ACC112 (cell line): ENCODE results near the gene TMIGD3.
A peak's percentile ranks its signal among the peaks of the same experiment; 100 is the strongest.

Experiments
- H2AFZ ChIP-seq: fragments of 200-600 bp; sonication (generic); one replicate; pipeline ENCODE4 v1.6.0; 2017; ENCODE audit warnings: antibody characterized with exemption, low read length; ENCODE audit not compliant: unreplicated experiment
- H3K27ac ChIP-seq: fragments of 200-600 bp; sonication (generic); 2 replicates; pipeline ENCODE4 v1.5.1; 2014; ENCODE audit warnings: low read depth, mild to moderate bottlenecking, antibody characterized with exemption, low read length, moderate library complexity
- H3K27me3 ChIP-seq: fragments of 200-600 bp; sonication (generic); 2 replicates; pipeline ENCODE4 v1.6.1; 2014; ENCODE audit warnings: mild to moderate bottlenecking, antibody characterized with exemption, low read length, moderate library complexity, mixed read lengths; ENCODE audit not compliant: insufficient read depth
- H3K36me3 ChIP-seq: fragments of 200-600 bp; sonication (generic); 2 replicates; pipeline ENCODE4 v1.6.1; 2016; ENCODE audit warnings: mild to moderate bottlenecking, antibody characterized with exemption, low read length, moderate library complexity, mixed read lengths; ENCODE audit not compliant: insufficient read depth
- H3K4me1 ChIP-seq: fragments of 200-600 bp; sonication (generic); one replicate; pipeline ENCODE4 v1.6.1; 2016; ENCODE audit warnings: low read length, mixed read lengths; ENCODE audit not compliant: insufficient read depth, unreplicated experiment, control insufficient read depth
- H3K4me3 ChIP-seq: fragments of 200-600 bp; sonication (generic); 2 replicates; pipeline ENCODE4 v1.5.1; 2014; ENCODE audit warnings: mild to moderate bottlenecking, low read depth, low read length
- H3K79me2 ChIP-seq: fragments of 200-600 bp; sonication (generic); one replicate; pipeline ENCODE4 v1.6.0; 2016; ENCODE audit warnings: low read length; ENCODE audit not compliant: control insufficient read depth, unreplicated experiment, insufficient read depth

TMIGD3 gene

GRCh38 chr1:111448482-111448917 lies 54.9 kb downstream of the TMIGD3 start:
- H2AFZ ChIP-seq, result peak overlapping the region; percentile 80
- peaks cover 70% of the 10 kb centered on the region for H3K79me2 ChIP-seq

GRCh38 chr1:111446967-111447892 lies 56.2 kb downstream of the TMIGD3 start:
- Histone ChIP-seq H3K27me3 (no peaks in the 10 kb centered on the region), H2AFZ (no peak overlapping the region), H3K27ac (no peak overlapping the region), H3K4me3 (peak overlapping the region; percentile 96), H3K79me2 (peaks cover 58% of the 10 kb centered on the region), H3K4me1 (peaks cover 29% of the 10 kb centered on the region), H3K36me3 (peaks cover 25% of the 10 kb centered on the region)

More at GRCh38 chr1:111448482-111448917, 54.9 kb downstream of the TMIGD3 start:
- peaks cover 29% of the 10 kb centered on the region for H3K4me1 ChIP-seq
- peaks cover 19% of the 10 kb centered on the region for H3K36me3 ChIP-seq
- H3K27ac ChIP-seq, result no peak overlapping the region
- peak overlapping the region; percentile 96 for H3K4me3 ChIP-seq
- no peaks in the 10 kb centered on the region for H3K27me3 ChIP-seq

- no peak overlapping the region for H2AFZ ChIP-seq
- H3K36me3 ChIP-seq, result peaks cover 27% of the 10 kb centered on the region
- no peak overlapping the region for H3K27ac ChIP-seq
- peaks cover 56% of the 10 kb centered on the region for H3K79me2 ChIP-seq
- H3K4me3 ChIP-seq, result no peak overlapping the region; the same call in 1 of the 2 replicates
- H3K27me3 ChIP-seq, result no peaks in the 10 kb centered on the region
- peaks cover 29% of the 10 kb centered on the region for H3K4me1 ChIP-seq
Measured at GRCh38 chr1:111446546-111446945, 56.9 kb downstream of the TMIGD3 start.

- Histone ChIP-seq H3K27ac (no peak overlapping the region), H3K4me3 (no peak overlapping the region), H2AFZ (no peak overlapping the region), H3K36me3 (peaks cover 24% of the 10 kb centered on the region), H3K4me1 (peaks cover 16% of the 10 kb centered on the region), H3K79me2 (peaks cover 33% of the 10 kb centered on the region), H3K27me3 (no peaks in the 10 kb centered on the region)
Measured at GRCh38 chr1:111444031-111444430, 59.4 kb downstream of the TMIGD3 start.

GRCh38 chr1:111442457-111442856 lies 61.0 kb downstream of the TMIGD3 start:
- Histone ChIP-seq H3K79me2 (peaks cover 19% of the 10 kb centered on the region), H3K36me3 (peaks cover 33% of the 10 kb centered on the region), H3K4me1 (peaks cover 11% of the 10 kb centered on the region), H3K4me3 (no peak overlapping the region), H3K27ac (no peak overlapping the region), H2AFZ (no peak overlapping the region), H3K27me3 (no peaks in the 10 kb centered on the region)

- H2AFZ ChIP-seq, result no peak overlapping the region
- no peak overlapping the region for H3K27ac ChIP-seq
- no peak overlapping the region for H3K4me3 ChIP-seq
- peaks cover 12% of the 10 kb centered on the region for H3K79me2 ChIP-seq
- H3K36me3 ChIP-seq, result peaks cover 28% of the 10 kb centered on the region
- H3K4me1 ChIP-seq, result peaks cover 10% of the 10 kb centered on the region
- no peaks in the 10 kb centered on the region for H3K27me3 ChIP-seq
Measured at GRCh38 chr1:111441573-111442192, 61.8 kb downstream of the TMIGD3 start.

GRCh38 chr1:111439461-111440351 lies 63.7 kb downstream of the TMIGD3 start:
- Histone ChIP-seq H3K27ac (no peak overlapping the region), H3K36me3 (peaks cover 23% of the 10 kb centered on the region)

GRCh38 chr1:111436726-111437125 lies 66.7 kb downstream of the TMIGD3 start:
- H3K79me2 ChIP-seq, result no peaks in the 10 kb centered on the region
- peaks cover 5% of the 10 kb centered on the region for H3K4me1 ChIP-seq
- H3K27ac ChIP-seq, result no peak overlapping the region
- H3K27me3 ChIP-seq, result no peaks in the 10 kb centered on the region
- H3K36me3 ChIP-seq, result peaks cover 12% of the 10 kb centered on the region; the same call in 1 of the 2 replicates
- H2AFZ ChIP-seq, result no peak overlapping the region
- no peak overlapping the region for H3K4me3 ChIP-seq

More at GRCh38 chr1:111439461-111440351, 63.7 kb downstream of the TMIGD3 start:
- H3K79me2 ChIP-seq, result no peaks in the 10 kb centered on the region
- no peaks in the 10 kb centered on the region for H3K27me3 ChIP-seq
- no peak overlapping the region for H2AFZ ChIP-seq
- H3K4me3 ChIP-seq, result no peak overlapping the region
- peaks cover 5% of the 10 kb centered on the region for H3K4me1 ChIP-seq
